OCI-LY7 (cell line): ENCODE data around the gene HMG20A. TPM values are rescaled to one million over a fixed set of nuclear protein-coding genes. Genes with fewer than 3 reads are reported as not detected.

Experiments used
- BruUV-seq: library from RNA; stranded (reverse); fragments of 400-500 nt; replicated peaks from 2 replicates; lab custom pipeline; 2021; lab: Mats Ljungman, UMichigan
- CTCF ChIA-PET: fragments of 300-600 bp; sonication (Branson Sonifier 250); formaldehyde crosslinking; loops from one replicate; lab custom pipeline; 2022; ENCODE audit warnings: antibody characterized with exemption; ENCODE audit not compliant: unreplicated experiment; lab: Charles Lee
- POLR2A ChIA-PET: fragments of 300-600 bp; sonication (Branson Sonifier 250); formaldehyde crosslinking; loops from one replicate; lab custom pipeline; 2022; ENCODE audit warnings: antibody characterized with exemption; lab: Charles Lee
- DNase-seq: peaks from one replicate; pipeline ENCODE4 v3.0.0-alpha.2; 2015; ENCODE audit warnings: low spot score
- H2AFZ ChIP-seq: fragments of 200-600 bp; sonication (generic), shearing (Covaris generic); 2 replicates; pipeline ENCODE4 v1.6.1; 2014; ENCODE audit warnings: mild to moderate bottlenecking, antibody characterized with exemption, low read length, moderate library complexity
- H3K27ac ChIP-seq: fragments of 200-600 bp; sonication (generic); 2 replicates; pipeline ENCODE4 v1.5.1; 2014; ENCODE audit warnings: mixed run types, low read depth, mild to moderate bottlenecking, moderate library complexity, low read length, inconsistent platforms; ENCODE audit not compliant: poor library complexity, severe bottlenecking
- H3K36me3 ChIP-seq: fragments of 200-600 bp; sonication (generic); 2 replicates; pipeline ENCODE4 v1.6.1; 2014; ENCODE audit warnings: mild to moderate bottlenecking, antibody characterized with exemption, low read length, moderate library complexity, mixed read lengths; ENCODE audit not compliant: insufficient read depth
- H3K4me1 ChIP-seq: fragments of 200-600 bp; sonication (generic); 2 replicates; pipeline ENCODE4 v1.5.1; 2014; ENCODE audit warnings: mild to moderate bottlenecking, low read length; ENCODE audit not compliant: insufficient read depth, poor library complexity, severe bottlenecking
- H3K4me2 ChIP-seq: fragments of 200-600 bp; sonication (generic); 2 replicates; pipeline ENCODE4 v1.6.1; 2014; ENCODE audit warnings: mild to moderate bottlenecking, low read length
- H3K4me3 ChIP-seq: fragments of 200-600 bp; sonication (generic); 2 replicates; pipeline ENCODE4 v1.5.1; 2014; ENCODE audit warnings: mild to moderate bottlenecking, low read depth, low read length; ENCODE audit not compliant: poor library complexity, severe bottlenecking
- H3K79me2 ChIP-seq: fragments of 200-600 bp; sonication (generic); 2 replicates; pipeline ENCODE4 v1.6.1; 2016; ENCODE audit warnings: low read depth, mild to moderate bottlenecking, low read length, moderate library complexity, mixed read lengths; ENCODE audit not compliant: insufficient read depth
- H3K9me2 ChIP-seq: fragments of 200-600 bp; sonication (generic); 2 replicates; pipeline ENCODE4 v1.6.1; 2016; ENCODE audit warnings: mild to moderate bottlenecking, low read length, mixed read lengths; ENCODE audit not compliant: insufficient read depth
- H3K9me3 ChIP-seq: fragments of 200-600 bp; sonication (generic); 2 replicates; pipeline ENCODE4 v1.6.1; 2014; ENCODE audit warnings: mild to moderate bottlenecking, mixed run types, low read length, mixed read lengths
- H4K20me1 ChIP-seq: fragments of 200-600 bp; sonication (generic); 2 replicates; pipeline ENCODE4 v1.6.1; 2014; ENCODE audit warnings: mild to moderate bottlenecking, antibody characterized with exemption, low read length, moderate library complexity, mixed read lengths; ENCODE audit not compliant: insufficient read depth
- CTCF ChIP-seq: fragments of 200-600 bp; sonication (generic); conservative IDR thresholded peaks from 2 replicates; pipeline ENCODE4 v1.5.1; 2014; ENCODE audit warnings: mild to moderate bottlenecking, antibody characterized with exemption, low read length, moderate library complexity, mixed read lengths
- EZH2phosphoT487 ChIP-seq: fragments of 200-600 bp; sonication (generic); IDR thresholded peaks from 2 replicates; pipeline ENCODE4 v1.6.1; 2018; ENCODE audit warnings: low read depth, borderline replicate concordance, mild to moderate bottlenecking, mixed run types, antibody characterized with exemption, low read length, moderate library complexity, mixed read lengths
- intact Hi-C: fragments of 100-400 bp; cut with micrococcal nuclease; formaldehyde crosslinking; loops from one replicate; pipeline ENCODE4 v1.10.0; 2022; ENCODE audit not compliant: unreplicated experiment
- total RNA-seq, 2 experiments: library from RNA; depleted of rRNA in 1 of 2; stranded (reverse); fragments of >200 nt in 1 of 2; shearing (Covaris generic) in 1 of 2; gene quantifications; 2 replicates each; pipeline ENCODE4 v1.2.3, GENCODE V29; 2014 to 2022

HMG20A gene
- total RNA-seq, 2 experiments from 2014 or later, result 29.1 to 49.9 TPM

GRCh38 chr15:77519540-77519939 is 98.9 kb downstream of the HMG20A start:
- H4K20me1 ChIP-seq, result 0 out of 2 replicates have a peak, but pooled peaks cover 4% of the 10 kb centered on the region
- H3K79me2 ChIP-seq, result no peaks in the 10 kb centered on the region
- ChIA-PET CTCF (no interaction called here), POLR2A (no interaction called here)
- H3K36me3 ChIP-seq, result no peaks in the 10 kb centered on the region
- no peak for DNase-seq
- no peaks in the 10 kb centered on the region for H3K9me2 ChIP-seq
- TF ChIP-seq CTCF, result no peak
- no peak for TF ChIP-seq EZH2phosphoT487
- no peak overlapping the region for H3K4me3 ChIP-seq
- no peak overlapping the region for H2AFZ ChIP-seq
- BruUV-seq, result no TSS peak
- H3K9me3 ChIP-seq, result no peaks in the 10 kb centered on the region
- H3K4me1 ChIP-seq, result no peaks in the 10 kb centered on the region
- intact Hi-C loops, result no loop called here
- H3K27ac ChIP-seq, result no peak overlapping the region
- no peak overlapping the region for H3K4me2 ChIP-seq

- Histone ChIP-seq H3K4me2 (no peak overlapping the region), H3K4me1 (no peaks in the 10 kb centered on the region), H3K36me3 (no peaks in the 10 kb centered on the region), H3K79me2 (no peaks in the 10 kb centered on the region), H3K4me3 (no peak overlapping the region), H3K9me3 (no peaks in the 10 kb centered on the region), H3K9me2 (no peaks in the 10 kb centered on the region), H3K27ac (no peak overlapping the region), H2AFZ (no peak overlapping the region), H4K20me1 (0 out of 2 replicates have a peak, but pooled peaks cover 4% of the 10 kb centered on the region)
- no peak for DNase-seq
- POLR2A ChIA-PET, result interaction anchor here (0.6 to 1.3 kb wide), 3 partner anchors 13 to 67 kb away, joined by 3 to 5 read pairs (median 3); no protein-coding TSS in a partner anchor
- TF ChIP-seq CTCF, result no peak
- TF ChIP-seq EZH2phosphoT487, result no peak
- no TSS peak for BruUV-seq
- CTCF ChIA-PET, result no interaction called here
- intact Hi-C loops, result no loop called here
These were observed 100.5 kb downstream of the HMG20A start for GRCh38 chr15:77521206-77521605.

- ChIA-PET POLR2A (no interaction called here), CTCF (no interaction called here)
- Histone ChIP-seq H3K4me2 (no peak overlapping the region), H3K9me3 (no peaks in the 10 kb centered on the region), H4K20me1 (0 out of 2 replicates have a peak, but pooled peaks cover 4% of the 10 kb centered on the region), H3K4me1 (no peaks in the 10 kb centered on the region), H3K79me2 (no peaks in the 10 kb centered on the region), H2AFZ (no peak overlapping the region), H3K9me2 (no peaks in the 10 kb centered on the region), H3K4me3 (no peak overlapping the region), H3K36me3 (no peaks in the 10 kb centered on the region), H3K27ac (no peak overlapping the region)
- no TSS peak for BruUV-seq
- DNase-seq, result no peak
- intact Hi-C loops, result no loop called here
- no peak for TF ChIP-seq CTCF
- no peak for TF ChIP-seq EZH2phosphoT487
These were observed 104.7 kb downstream of the HMG20A start for GRCh38 chr15:77525400-77525811.
